ENCODE data around the gene VIM.

The VIM gene

DNA sequence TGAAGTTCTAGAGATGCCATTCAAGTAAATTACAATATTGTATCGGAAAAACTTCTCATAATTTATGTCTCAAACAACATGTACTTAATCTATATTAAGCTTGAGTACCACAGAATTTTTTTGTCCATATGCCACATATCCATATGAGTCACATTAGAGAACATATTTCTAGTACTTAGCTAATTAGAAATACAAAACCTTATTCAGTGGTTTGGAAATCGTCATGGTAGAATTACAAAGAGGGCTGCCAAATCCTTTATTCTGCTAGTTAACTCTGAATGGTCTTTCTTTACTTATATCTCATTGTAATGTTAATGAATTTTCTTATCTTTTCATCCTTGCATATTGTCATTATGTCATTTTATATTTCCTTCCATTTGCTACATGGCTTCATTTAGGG is 9.0 kb upstream of the VIM start:
- TF ChIP-seq, protein P1, sequence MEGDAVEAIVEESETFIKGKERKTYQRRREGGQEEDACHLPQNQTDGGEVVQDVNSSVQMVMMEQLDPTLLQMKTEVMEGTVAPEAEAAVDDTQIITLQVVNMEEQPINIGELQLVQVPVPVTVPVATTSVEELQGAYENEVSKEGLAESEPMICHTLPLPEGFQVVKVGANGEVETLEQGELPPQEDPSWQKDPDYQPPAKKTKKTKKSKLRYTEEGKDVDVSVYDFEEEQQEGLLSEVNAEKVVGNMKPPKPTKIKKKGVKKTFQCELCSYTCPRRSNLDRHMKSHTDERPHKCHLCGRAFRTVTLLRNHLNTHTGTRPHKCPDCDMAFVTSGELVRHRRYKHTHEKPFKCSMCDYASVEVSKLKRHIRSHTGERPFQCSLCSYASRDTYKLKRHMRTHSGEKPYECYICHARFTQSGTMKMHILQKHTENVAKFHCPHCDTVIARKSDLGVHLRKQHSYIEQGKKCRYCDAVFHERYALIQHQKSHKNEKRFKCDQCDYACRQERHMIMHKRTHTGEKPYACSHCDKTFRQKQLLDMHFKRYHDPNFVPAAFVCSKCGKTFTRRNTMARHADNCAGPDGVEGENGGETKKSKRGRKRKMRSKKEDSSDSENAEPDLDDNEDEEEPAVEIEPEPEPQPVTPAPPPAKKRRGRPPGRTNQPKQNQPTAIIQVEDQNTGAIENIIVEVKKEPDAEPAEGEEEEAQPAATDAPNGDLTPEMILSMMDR (conservative IDR thresholded peaks at IDR 0.05; ENCODE audit: low read depth, low read length) = no peak
- DNase-seq (ENCODE audit: low read depth) = no peak

DNA sequence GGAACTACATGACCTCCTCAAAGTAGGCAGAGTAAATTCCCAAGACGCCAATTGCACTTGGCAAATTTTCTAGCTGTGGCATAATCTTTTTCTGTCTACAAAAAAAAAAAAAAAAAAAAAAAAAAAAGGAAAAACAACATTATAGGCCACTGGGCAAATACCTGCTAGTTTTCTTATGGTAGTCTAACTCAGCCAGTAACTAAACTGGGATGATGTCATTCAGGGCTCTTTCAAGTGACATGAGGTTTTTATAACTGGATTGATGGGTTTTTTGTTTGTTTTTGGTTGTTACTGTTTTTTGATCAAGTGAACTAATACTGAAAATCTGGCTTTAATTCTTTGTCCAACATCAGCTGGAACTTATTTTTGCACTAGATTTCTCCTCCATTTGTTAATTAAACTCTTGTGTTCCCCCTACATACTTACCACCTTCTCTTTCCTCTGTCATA is 7.4 kb upstream of the VIM start:
- no peak overlapping the region for H3K4me3 ChIP-seq (ENCODE audit: low read depth, low read length)
- TF ChIP-seq, protein P1 (conservative IDR thresholded peaks at IDR 0.05; ENCODE audit: low read depth, low read length) = no peak
- DNase-seq (ENCODE audit: low read depth) = no peak

More for the DNA sequence above, 9.0 kb upstream of the VIM start:
- H3K4me3 ChIP-seq (ENCODE audit: low read depth, low read length) = no peak overlapping the region

DNA sequence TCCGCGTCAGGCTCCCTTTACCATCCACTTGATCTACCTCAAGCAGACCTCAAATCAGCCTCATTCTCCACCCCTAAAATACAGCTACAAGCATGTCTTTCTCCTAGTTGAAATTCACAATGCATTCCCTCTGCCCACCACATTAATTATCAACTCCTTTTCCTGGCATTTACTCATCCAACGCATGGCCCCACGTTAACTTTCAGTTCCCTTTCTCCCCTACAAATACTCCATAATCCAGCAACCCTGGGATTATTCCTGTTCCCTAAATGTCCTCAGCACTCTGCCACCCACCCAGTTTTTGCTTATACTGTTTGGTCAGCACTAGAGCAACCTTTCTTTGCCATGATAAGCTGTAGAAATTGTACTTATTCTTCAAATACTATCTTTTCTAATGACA is 5.7 kb upstream of the VIM start:
- no peak overlapping the region for H3K4me3 ChIP-seq (ENCODE audit: low read depth, low read length)
- TF ChIP-seq, protein P1 (conservative IDR thresholded peaks at IDR 0.05; ENCODE audit: low read depth, low read length) = no peak
- no peak for DNase-seq (ENCODE audit: low read depth)

DNA sequence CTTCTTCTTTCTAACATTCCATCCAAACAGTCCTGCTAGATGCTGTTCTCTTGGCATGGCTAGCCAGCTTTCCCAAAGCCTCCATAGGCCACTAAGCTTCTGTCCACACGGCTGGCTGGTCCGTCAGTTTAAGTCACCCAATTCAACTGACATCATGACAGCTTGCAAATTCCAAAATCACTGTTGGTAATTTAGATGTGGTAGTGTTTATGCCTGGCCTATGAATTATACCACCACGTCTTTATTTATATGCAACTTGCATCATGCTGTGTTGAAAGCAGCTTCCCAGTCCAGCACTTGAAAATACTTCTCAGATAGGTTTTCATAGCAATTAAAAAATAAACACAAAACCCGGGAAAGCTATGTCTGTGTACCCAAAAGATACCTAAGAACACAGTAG is 2.2 kb upstream of the VIM start:
- DNase-seq (ENCODE audit: low read depth) = no peak
- H3K4me3 ChIP-seq (ENCODE audit: low read depth, low read length) = no peak overlapping the region
- TF ChIP-seq, protein P1 (conservative IDR thresholded peaks at IDR 0.05; ENCODE audit: low read depth, low read length) = no peak

DNA sequence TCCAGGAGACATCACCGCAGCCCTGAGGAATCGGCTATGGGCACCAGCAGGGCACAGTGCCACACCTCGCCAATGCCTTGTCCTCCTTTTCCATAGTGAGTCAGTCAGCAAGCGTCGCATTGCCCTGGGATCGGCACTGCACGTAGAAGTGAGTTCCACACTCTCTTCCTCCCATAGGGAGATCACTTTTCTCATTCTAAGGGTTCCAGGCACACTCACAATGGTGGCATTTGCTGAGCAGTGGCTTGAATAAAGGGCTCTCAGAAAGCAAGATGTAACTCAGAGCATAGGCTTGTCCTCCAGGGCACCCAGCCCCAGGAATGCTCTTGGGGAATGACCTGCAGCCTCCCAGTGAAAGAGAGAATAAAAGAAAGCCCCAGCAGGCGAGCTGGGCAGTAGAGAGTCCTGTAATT is 1.1 kb upstream of the VIM start:
- TF ChIP-seq, protein P1 (conservative IDR thresholded peaks at IDR 0.05; ENCODE audit: low read depth, low read length) = no peak
- DNase-seq (ENCODE audit: low read depth) = no peak
- no peak overlapping the region for H3K4me3 ChIP-seq (ENCODE audit: low read depth, low read length)

DNA sequence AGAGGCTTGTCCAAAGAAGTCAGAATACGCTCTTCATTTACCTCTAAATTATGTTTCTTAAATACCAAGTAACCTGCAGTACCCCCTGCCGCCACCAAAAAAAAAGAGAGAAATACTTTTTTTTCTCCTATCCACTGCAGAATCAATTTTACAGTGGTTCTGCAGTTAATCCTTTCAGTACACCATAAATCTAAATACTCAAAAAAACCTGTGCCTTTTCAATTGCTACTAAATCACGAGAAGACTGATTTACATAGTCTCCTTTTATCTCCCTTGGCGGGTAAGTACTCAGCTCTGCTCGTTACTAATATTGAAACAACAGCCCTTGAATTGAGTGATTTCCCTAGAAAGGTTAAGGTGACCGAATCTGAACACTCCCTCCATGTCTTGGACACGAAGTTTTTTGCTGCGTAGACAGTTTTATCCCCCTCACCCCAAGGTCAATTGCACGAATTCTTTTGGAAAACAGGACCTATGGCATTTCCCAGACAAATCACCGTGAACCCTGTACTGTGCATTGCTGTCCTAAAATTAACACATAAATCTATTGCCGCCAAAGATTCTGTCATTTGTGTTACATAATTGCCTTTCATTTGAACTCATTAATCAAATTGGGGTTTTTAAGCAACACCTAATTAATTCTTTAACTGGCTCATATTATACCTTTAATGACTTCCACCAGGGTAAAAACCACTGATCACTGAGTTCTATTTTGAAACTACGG is 512 bp upstream of the VIM start:
- DNase-seq (ENCODE audit: low read depth) = peak; percentile 58
- TF ChIP-seq, protein P1 (conservative IDR thresholded peaks at IDR 0.05; ENCODE audit: low read depth, low read length) = peak; percentile 41
- H3K4me3 ChIP-seq (ENCODE audit: low read depth, low read length) = peak overlapping the region; percentile 98

All from choroid plexus epithelial cell (primary cell).